A549 treated with dexamethasone at 1 μM for 4 hours (cell line): Measurements from ENCODE around the gene MDM1. TPM values are rescaled to one million over a fixed set of nuclear protein-coding genes. Genes with fewer than 3 reads are reported as not detected.

ENCODE experiments used
- total RNA-seq: library from RNA; stranded (reverse); fragments of 200-300 nt; extraction: Qiagen RNA extraction; gene quantifications from 5 replicates; pipeline ENCODE4 v1.2.3, GENCODE V29; 2022

The MDM1 gene
- total RNA-seq: 5.0 to 6.7 TPM (median 6.1 TPM) in 5 replicates

GRCh38 chr12:68331869-68332727 is at the start of gene MDM1:
Gene MDM1 (minus strand): TSS chr12:68332362. CDS start chr12:68332245, 117 bp downstream.

GRCh38 chr12:68253504-68253903 is 78.7 kb downstream of the MDM1 start, which contains the start of gene IL22:
Gene IL22 (minus strand): TSS chr12:68253604. CDS start chr12:68253448, 156 bp downstream.

Other genes starting within 250 kb of the MDM1 start
- gene IFNG, start 172.6 kb downstream of the MDM1 start, total RNA-seq: not detected in 5 replicates
- gene IL26, start 106.6 kb downstream of the MDM1 start, total RNA-seq: not detected in 5 replicates
- gene IL22, start 78.8 kb downstream of the MDM1 start, total RNA-seq: not detected in 5 replicates